GM19467 (cell line): ENCODE results near the gene AFAP1L1.

Source experiments
- ATAC-seq: cut with Tn5 transposase; IDR thresholded peaks from one replicate; pipeline ENCODE4 v1.9.1; 2021; ENCODE audit warnings: mild to moderate bottlenecking, moderate library complexity; ENCODE audit not compliant: unreplicated experiment

Gene AFAP1L1

GRCh38 chr5:149310947-149311658 lies 39.4 kb downstream of the AFAP1L1 start:
- ATAC-seq = no peak

GRCh38 chr5:149313151-149313841 lies 41.6 kb downstream of the AFAP1L1 start:
- no peak for ATAC-seq

DNA sequence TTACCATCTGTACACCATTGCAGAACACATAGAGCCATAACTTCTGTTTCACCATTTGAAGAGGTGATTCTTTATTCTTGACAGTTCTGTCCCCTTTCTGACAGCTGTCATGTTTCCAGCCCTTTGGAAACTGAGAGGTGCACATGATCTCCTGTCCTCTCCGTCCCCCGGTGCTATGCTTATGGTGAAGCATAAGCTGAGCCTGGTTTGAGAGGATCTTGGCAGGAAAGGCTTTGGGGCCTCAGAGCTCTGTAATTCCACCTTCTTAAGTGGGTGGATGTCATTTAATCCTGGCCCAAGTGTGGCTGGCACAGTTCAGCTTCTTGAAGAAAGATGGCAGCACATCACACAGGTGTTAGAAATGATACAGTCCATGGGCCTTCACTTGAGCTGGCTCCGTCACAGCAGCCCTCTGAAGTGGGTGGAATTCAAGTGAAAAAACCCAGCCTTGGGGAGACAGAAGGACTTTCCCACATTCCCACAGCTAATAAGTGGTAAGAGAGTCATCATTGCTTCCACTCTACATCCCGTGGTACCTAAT lies 43.0 kb downstream of the AFAP1L1 start:
- no peak for ATAC-seq

- ATAC-seq = no peak
Observed at GRCh38 chr5:149315753-149316152, 44.1 kb downstream of the AFAP1L1 start.

DNA sequence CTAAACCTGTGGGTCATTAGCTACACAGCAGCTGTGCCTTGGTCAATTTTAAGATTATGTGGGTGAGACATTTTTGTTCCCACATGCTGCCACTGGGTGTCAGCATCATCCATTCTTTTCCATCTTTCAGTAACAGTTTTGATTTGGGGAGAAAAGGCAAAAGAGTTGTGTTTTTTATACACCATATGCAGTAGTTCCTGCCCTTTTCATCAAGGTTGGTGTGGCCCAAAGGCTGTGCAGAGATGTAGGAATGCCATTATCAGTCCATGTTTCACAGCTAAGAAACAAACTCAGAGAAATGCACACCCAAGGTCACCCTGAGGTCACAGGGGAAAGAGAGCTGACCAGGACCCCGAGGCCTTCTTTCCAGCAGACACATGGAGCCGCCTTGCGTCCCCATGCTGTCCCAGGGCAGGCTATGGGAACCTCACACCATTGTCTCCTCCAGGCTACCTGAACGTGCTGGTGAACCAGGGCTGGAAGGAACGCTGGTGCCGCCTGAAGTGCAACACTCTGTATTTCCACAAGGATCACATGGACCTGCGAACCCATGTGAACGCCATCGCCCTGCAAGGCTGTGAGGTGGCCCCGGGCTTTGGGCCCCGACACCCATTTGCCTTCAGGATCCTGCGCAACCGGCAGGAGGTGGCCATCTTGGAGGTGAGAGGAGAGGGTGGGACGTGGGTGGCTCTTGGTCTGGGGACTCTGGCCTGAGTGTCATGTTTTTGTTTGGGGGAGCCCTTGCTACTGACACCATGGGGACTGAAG lies 45.8 kb downstream of the AFAP1L1 start:
- ATAC-seq = peak; percentile 70

DNA sequence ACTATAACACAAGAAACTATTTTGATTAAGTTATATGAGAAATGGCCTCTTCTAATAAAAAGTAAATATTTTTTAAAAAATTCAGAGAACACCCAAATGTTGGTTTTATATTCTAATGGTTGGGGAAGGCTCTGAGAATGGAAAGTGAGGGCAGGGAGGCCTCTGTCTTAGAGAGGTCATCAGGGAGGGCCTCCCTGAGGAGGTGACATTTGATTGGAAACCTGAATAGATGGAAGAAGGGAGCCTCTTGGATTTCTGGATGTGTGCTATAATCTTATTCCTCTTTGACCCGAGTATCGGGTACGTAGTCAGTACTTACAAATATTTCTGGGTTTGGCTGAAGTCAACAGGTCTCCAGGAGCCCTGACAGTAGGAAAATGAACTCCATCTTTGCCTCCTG lies 47.5 kb downstream of the AFAP1L1 start:
- no peak for ATAC-seq

- ATAC-seq = no peak
Observed at GRCh38 chr5:149320791-149321330, 49.2 kb downstream of the AFAP1L1 start.

- no peak for ATAC-seq
Observed at GRCh38 chr5:149322518-149322917, 50.9 kb downstream of the AFAP1L1 start.

GRCh38 chr5:149323210-149323609 lies 51.6 kb downstream of the AFAP1L1 start:
- ATAC-seq = no peak

GRCh38 chr5:149323621-149324205 lies 52.1 kb downstream of the AFAP1L1 start:
- ATAC-seq = no peak

GRCh38 chr5:149324641-149325040 lies 53.0 kb downstream of the AFAP1L1 start:
- no peak for ATAC-seq

- no peak for ATAC-seq
Observed at GRCh38 chr5:149325166-149325735, 53.6 kb downstream of the AFAP1L1 start.

DNA sequence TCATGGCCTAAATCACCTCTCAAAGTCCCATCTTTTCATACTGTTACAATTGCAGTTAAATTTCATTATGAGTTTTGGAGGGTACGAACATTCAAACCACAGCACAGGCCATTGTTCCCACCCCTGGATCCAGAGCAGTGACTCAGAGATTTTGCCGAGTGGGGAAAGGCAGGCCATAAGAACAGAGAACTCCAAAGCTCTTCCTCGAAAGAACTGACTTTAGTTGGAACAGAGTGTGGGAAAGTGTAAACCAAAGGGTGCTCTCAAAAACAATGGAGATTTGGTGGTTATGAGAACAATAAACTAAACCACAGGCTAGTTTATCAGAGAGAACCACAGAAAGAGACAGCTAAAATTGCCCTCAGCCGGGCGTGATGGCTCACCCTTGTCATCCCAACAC lies 54.2 kb downstream of the AFAP1L1 start:
- no peak for ATAC-seq

GRCh38 chr5:149326611-149327010 lies 55.0 kb downstream of the AFAP1L1 start:
- no peak for ATAC-seq

DNA sequence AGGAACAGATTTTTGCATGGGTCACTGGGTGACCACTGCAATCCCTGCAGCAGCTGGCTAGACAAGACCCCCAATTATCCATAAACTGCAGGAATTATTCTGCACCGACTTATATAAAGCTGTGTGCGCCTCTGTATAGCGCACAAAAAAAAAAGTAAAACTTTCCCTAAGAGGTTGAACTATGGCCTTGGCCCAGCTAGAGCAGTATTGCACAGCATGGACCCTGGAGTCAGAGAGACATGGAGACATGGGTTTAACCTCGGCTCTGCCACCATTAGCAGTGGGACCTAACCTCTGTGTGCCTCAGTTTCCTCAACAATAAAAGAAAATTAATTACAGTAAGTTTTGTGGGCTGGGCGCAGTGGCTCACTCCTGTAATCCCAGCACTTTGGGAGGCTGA lies 56.5 kb downstream of the AFAP1L1 start:
- ATAC-seq = no peak

GRCh38 chr5:149333711-149334443 lies 62.2 kb downstream of the AFAP1L1 start:
- ATAC-seq = no peak

DNA sequence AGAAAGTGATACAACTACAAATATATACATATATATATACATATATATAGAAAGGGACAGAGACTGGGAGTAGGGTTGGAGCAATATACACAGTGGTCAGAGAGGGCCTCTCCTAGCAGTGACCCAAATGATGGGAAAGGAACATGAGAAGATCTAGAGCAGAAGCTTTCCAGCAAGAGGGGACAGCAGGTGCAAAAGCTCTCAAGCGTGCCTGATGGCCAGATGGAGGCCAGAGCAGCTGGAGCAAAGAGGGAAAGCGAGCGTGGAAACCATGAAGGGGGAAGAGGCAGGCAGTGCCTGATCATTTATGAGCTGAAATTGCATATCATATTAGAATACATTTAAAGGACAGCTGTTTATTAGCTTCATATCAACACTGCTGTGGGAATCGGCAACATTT lies 66.1 kb downstream of the AFAP1L1 start:
- ATAC-seq = no peak

DNA sequence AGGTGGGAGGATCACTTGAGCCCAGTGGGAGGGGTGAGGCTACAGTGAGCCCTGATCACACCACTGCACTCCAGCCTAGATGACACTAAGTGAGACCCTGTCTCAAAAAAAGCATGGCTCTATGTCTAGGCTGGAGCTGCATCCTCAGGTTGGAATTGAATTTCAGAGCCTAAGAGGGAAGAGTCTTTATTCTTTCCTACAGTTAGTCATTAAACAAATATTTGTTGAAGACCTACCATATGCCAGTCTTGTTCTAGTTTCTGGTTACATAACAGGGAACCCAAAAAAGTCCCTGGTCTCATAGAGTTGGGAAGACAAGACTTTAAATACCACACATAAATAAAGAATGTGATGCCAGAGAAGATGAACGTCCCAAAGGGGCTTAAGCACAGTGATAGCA lies 66.7 kb downstream of the AFAP1L1 start:
- no peak for ATAC-seq

DNA sequence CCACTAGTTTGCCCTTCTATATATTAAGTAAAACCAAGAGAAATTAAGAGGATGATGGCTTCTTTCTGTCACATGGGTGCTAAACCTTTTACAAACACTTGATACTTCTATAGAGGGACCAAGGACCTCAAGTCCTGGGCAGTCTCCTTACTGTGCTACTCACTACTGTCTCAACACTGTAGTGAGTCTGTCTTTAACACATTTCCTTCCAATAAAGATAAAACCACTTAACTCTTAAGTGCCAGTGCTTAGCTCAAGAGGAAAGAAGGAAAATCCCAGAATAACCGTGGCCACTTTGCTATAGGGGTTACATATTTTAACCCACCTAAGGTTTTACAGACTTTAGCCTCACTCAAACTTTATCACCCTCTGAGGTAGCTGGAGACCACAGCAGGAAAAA lies 69.3 kb downstream of the AFAP1L1 start:
- ATAC-seq = no peak

GRCh38 chr5:149341876-149342275 lies 70.2 kb downstream of the AFAP1L1 start:
- ATAC-seq = no peak
